Mesendoderm (in vitro differentiated cells): ENCODE measurements around the gene MED25.

ENCODE experiments used
- DNase-seq: peaks from one replicate; pipeline ENCODE4 v3.0.0; 2013
- H2AK5ac ChIP-seq: 2 replicates; pipeline ENCODE4 v1.6.1; 2013; ENCODE audit warnings: low read length, inconsistent platforms
- H2BK120ac ChIP-seq: 2 replicates; pipeline ENCODE4 v1.6.1; 2013; ENCODE audit warnings: low read depth, mild to moderate bottlenecking, low read length, moderate library complexity, mixed read lengths
- H2BK15ac ChIP-seq: replicated peaks from 2 replicates; pipeline ENCODE4 v1.6.1; 2013; ENCODE audit warnings: low read depth, mild to moderate bottlenecking, moderate library complexity
- H2BK5ac ChIP-seq: 2 replicates; pipeline ENCODE4 v1.6.1; 2013; ENCODE audit warnings: low read length, inconsistent platforms
- H3K18ac ChIP-seq: 2 replicates; pipeline ENCODE4 v1.6.1; 2013; ENCODE audit warnings: mild to moderate bottlenecking, low read length, mixed read lengths
- H3K23ac ChIP-seq: one replicate; pipeline ENCODE4 v1.6.1; 2013; ENCODE audit warnings: low read length
- H3K27ac ChIP-seq: 2 replicates; pipeline ENCODE4 v1.5.1; 2013; ENCODE audit warnings: low read depth, mild to moderate bottlenecking, inconsistent platforms, low read length, moderate library complexity
- H3K27me3 ChIP-seq: 2 replicates; pipeline ENCODE4 v1.6.1; 2013; ENCODE audit warnings: low read length, control low read depth, mild to moderate bottlenecking, inconsistent platforms; ENCODE audit not compliant: insufficient read depth, poor library complexity
- H3K36me3 ChIP-seq: 2 replicates; pipeline ENCODE4 v1.6.1; 2013; ENCODE audit warnings: low read length, inconsistent platforms; ENCODE audit not compliant: control insufficient read depth, insufficient read depth
- H3K4ac ChIP-seq: one replicate; pipeline ENCODE4 v1.6.1; 2013; ENCODE audit warnings: low read depth, mild to moderate bottlenecking, low read length, moderate library complexity
- H3K4me1 ChIP-seq: 2 replicates; pipeline ENCODE4 v1.6.1; 2013; ENCODE audit warnings: low read depth, low read length, inconsistent platforms; ENCODE audit not compliant: control insufficient read depth
- H3K4me2 ChIP-seq: 2 replicates; pipeline ENCODE4 v1.6.1; 2013; ENCODE audit warnings: low read length
- H3K4me3 ChIP-seq: 2 replicates; pipeline ENCODE4 v1.5.1; 2013; ENCODE audit warnings: mild to moderate bottlenecking, low read length
- H3K56ac ChIP-seq: one replicate; pipeline ENCODE4 v1.6.1; 2013; ENCODE audit warnings: low read length
- H3K79me1 ChIP-seq: 2 replicates; pipeline ENCODE4 v1.6.1; 2013; ENCODE audit warnings: low read length, inconsistent platforms
- H3K79me2 ChIP-seq: 2 replicates; pipeline ENCODE4 v1.6.1; 2013; ENCODE audit warnings: mild to moderate bottlenecking, low read length; ENCODE audit not compliant: control insufficient read depth, insufficient read depth
- H3K9ac ChIP-seq: 2 replicates; pipeline ENCODE4 v1.6.1; 2013; ENCODE audit warnings: low read length, inconsistent platforms
- H4K5ac ChIP-seq: one replicate; pipeline ENCODE4 v1.6.1; 2013; ENCODE audit warnings: low read length
- H4K8ac ChIP-seq: one replicate; pipeline ENCODE4 v1.6.1; 2013; ENCODE audit warnings: low read depth, mild to moderate bottlenecking, control low read depth, low read length, moderate library complexity
- WGBS: extraction: QIAGEN DNeasy Blood & Tissue Kit; methylation state at CpG from one replicate; pipeline ENCODE4 v1.1.7; 2013; ENCODE audit warnings: low lambda C conversion rate, missing lambda C conversion rate; ENCODE audit not compliant: insufficient coverage; ENCODE audit errors: extremely low coverage; 5-methylcytosine and 5-hydroxymethylcytosine counted together

The MED25 gene

GRCh38 chr19:49840321-49840720 is 22.2 kb downstream of the MED25 start:
- H3K9ac ChIP-seq: no peak overlapping the region
- no peaks in the 10 kb centered on the region for H3K79me2 ChIP-seq
- no peak overlapping the region for H3K23ac ChIP-seq
- no peak overlapping the region for H4K5ac ChIP-seq
- no peak overlapping the region for H2BK5ac ChIP-seq
- H4K8ac ChIP-seq: no peak overlapping the region
- no peaks in the 10 kb centered on the region for H3K79me1 ChIP-seq
- no peaks in the 10 kb centered on the region for H3K27me3 ChIP-seq
- no peak overlapping the region for H3K4me3 ChIP-seq
- H3K18ac ChIP-seq: no peak overlapping the region
- no CpG with 5 or more reads among the region's 11 CpGs for WGBS
- H3K4ac ChIP-seq: no peak overlapping the region
- no peak overlapping the region for H3K4me2 ChIP-seq
- no peak overlapping the region for H2BK15ac ChIP-seq
- no peaks in the 10 kb centered on the region for H3K36me3 ChIP-seq
- H2AK5ac ChIP-seq: no peak overlapping the region
- DNase-seq: no peak
- no peak overlapping the region for H3K27ac ChIP-seq
- no peak overlapping the region for H2BK120ac ChIP-seq
- no peak overlapping the region for H3K56ac ChIP-seq
- H3K4me1 ChIP-seq: no peaks in the 10 kb centered on the region

- Histone ChIP-seq H3K79me2 (no peaks in the 10 kb centered on the region), H3K4ac (no peak overlapping the region), H2BK120ac (no peak overlapping the region), H3K23ac (no peak overlapping the region), H3K27me3 (no peaks in the 10 kb centered on the region), H3K4me3 (no peak overlapping the region), H2AK5ac (no peak overlapping the region), H3K27ac (no peak overlapping the region), H4K8ac (no peak overlapping the region), H3K79me1 (no peaks in the 10 kb centered on the region), H3K4me1 (no peaks in the 10 kb centered on the region), H3K18ac (no peak overlapping the region), H3K9ac (no peak overlapping the region), H2BK15ac (no peak overlapping the region), H3K4me2 (no peak overlapping the region), H4K5ac (no peak overlapping the region), H2BK5ac (no peak overlapping the region), H3K56ac (no peak overlapping the region), H3K36me3 (no peaks in the 10 kb centered on the region)
- DNase-seq: no peak
- no CpG with 5 or more reads among the region's 17 CpGs for WGBS
Observed at GRCh38 chr19:49840736-49841249, 22.7 kb downstream of the MED25 start.

DNA sequence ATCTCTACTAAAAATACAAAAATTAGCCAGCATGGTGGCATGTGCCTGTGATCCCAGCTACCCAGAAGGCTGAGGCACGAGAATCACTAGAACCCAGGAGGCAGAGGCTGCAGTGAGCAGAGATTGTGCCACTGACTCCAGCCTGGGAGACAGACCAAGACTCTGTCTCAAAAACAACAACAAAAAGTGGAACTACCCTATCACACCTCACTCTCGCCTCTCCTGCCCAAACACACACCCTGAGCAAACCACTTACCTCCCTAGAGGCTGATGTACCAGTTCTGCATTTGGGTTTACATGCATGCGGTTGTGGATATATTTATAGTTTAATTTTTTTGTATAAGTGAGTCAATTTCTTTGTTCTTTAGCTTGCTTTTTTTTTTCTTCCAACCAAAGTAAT is 25.2 kb downstream of the MED25 start:
- no peak overlapping the region for H2BK15ac ChIP-seq
- no peak overlapping the region for H2AK5ac ChIP-seq
- H3K4ac ChIP-seq: no peak overlapping the region
- H2BK120ac ChIP-seq: no peak overlapping the region
- no peaks in the 10 kb centered on the region for H3K79me1 ChIP-seq
- H3K23ac ChIP-seq: no peak overlapping the region
- H3K27ac ChIP-seq: no peak overlapping the region
- no peak overlapping the region for H4K8ac ChIP-seq
- H2BK5ac ChIP-seq: no peak overlapping the region
- H3K4me2 ChIP-seq: no peak overlapping the region
- H3K27me3 ChIP-seq: no peaks in the 10 kb centered on the region
- no peak overlapping the region for H3K18ac ChIP-seq
- WGBS: no CpG with 5 or more reads among the region's 3 CpGs
- H3K4me1 ChIP-seq: no peaks in the 10 kb centered on the region
- DNase-seq: no peak
- no peaks in the 10 kb centered on the region for H3K79me2 ChIP-seq
- no peak overlapping the region for H3K4me3 ChIP-seq
- no peak overlapping the region for H4K5ac ChIP-seq
- H3K36me3 ChIP-seq: no peaks in the 10 kb centered on the region
- no peak overlapping the region for H3K56ac ChIP-seq
- H3K9ac ChIP-seq: no peak overlapping the region

DNA sequence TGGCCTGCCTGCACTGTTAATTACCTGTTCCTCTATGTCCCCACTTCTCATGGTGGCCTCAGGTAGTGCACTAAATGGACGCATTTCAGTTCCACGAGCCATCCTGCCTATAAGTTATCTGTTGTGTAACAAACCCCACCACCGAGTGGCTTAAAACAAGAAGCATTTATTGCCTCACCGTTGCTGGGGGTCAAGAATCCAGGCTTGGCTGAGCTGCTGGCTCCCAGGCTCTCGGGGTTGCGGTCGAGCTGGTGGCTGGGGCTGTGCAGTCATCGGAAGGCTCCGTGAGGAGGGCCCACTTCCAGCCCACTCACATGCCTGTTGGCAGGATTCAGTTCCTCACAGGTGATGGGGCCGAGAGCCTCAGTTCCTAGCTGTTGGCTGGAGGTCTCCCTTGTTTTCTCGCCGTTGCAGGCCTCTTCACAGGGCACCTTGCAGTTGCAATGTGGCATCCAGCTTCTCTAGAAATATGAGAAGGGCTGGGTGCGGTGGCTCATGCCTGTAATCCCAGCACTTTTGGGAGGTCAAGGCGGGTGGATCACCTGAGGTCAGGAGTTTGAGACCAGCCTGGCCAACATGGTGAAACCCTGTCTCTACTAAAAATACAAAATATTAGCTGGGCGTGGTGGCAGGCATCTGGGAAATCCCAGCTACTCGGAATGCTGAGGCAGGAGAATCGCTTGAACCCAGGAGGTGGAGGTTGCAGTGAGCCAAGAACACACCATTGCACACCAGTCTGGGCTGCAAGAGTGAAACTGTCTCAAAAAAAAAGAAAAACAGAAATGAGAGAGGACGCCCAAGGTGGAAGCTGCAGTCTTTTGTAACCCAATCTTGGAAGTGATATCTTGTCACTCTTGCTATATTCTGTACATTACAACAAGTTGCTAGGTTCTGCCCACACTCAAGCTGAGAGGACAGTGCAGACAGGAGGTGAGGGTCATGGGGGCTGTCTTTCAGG is 26.3 kb downstream of the MED25 start:
- Histone ChIP-seq H3K36me3 (no peaks in the 10 kb centered on the region), H2BK5ac (no peak overlapping the region), H3K4ac (no peak overlapping the region), H4K8ac (no peak overlapping the region), H3K27me3 (no peaks in the 10 kb centered on the region), H3K18ac (no peak overlapping the region), H2BK120ac (no peak overlapping the region), H4K5ac (no peak overlapping the region), H3K23ac (no peak overlapping the region), H3K4me2 (no peak overlapping the region), H3K79me1 (peaks cover 1% of the 10 kb centered on the region), H3K27ac (no peak overlapping the region), H3K56ac (no peak overlapping the region), H2BK15ac (no peak overlapping the region), H3K4me1 (no peaks in the 10 kb centered on the region), H2AK5ac (no peak overlapping the region), H3K79me2 (no peaks in the 10 kb centered on the region), H3K4me3 (no peak overlapping the region), H3K9ac (no peak overlapping the region)
- WGBS: no CpG with 5 or more reads among the region's 18 CpGs
- no peak for DNase-seq

- no peak overlapping the region for H4K5ac ChIP-seq
- H3K4me1 ChIP-seq: no peaks in the 10 kb centered on the region
- H3K4me2 ChIP-seq: no peak overlapping the region
- peaks cover 5% of the 10 kb centered on the region for H3K79me1 ChIP-seq
- no peak overlapping the region for H3K23ac ChIP-seq
- H2BK15ac ChIP-seq: no peak overlapping the region
- no peak overlapping the region for H3K27ac ChIP-seq
- no peaks in the 10 kb centered on the region for H3K27me3 ChIP-seq
- no CpG with 5 or more reads among the region's 3 CpGs for WGBS
- no peak overlapping the region for H2AK5ac ChIP-seq
- H2BK5ac ChIP-seq: no peak overlapping the region
- H3K4me3 ChIP-seq: no peak overlapping the region
- no peak overlapping the region for H4K8ac ChIP-seq
- no peak overlapping the region for H2BK120ac ChIP-seq
- no peaks in the 10 kb centered on the region for H3K79me2 ChIP-seq
- H3K36me3 ChIP-seq: no peaks in the 10 kb centered on the region
- no peak overlapping the region for H3K18ac ChIP-seq
- no peak for DNase-seq
- no peak overlapping the region for H3K56ac ChIP-seq
- H3K4ac ChIP-seq: no peak overlapping the region
- no peak overlapping the region for H3K9ac ChIP-seq
Observed at GRCh38 chr19:49845414-49845813, 27.3 kb downstream of the MED25 start.
